WTC11 (cell line): ENCODE measurements around the gene THSD7B. TPM values are rescaled to one million over a fixed set of nuclear protein-coding genes. Genes with fewer than 3 reads are reported as not detected.

Experiments
- ATAC-seq: fragments of 200-7000 bp; cut with Tn5 transposase; 2 replicates; pipeline ENCODE4 v1.10.0; 2021; ENCODE audit warnings: mild to moderate bottlenecking, moderate library complexity
- CTCF ChIA-PET: fragments of 300-600 bp; sonication (Branson Sonifier 250); formaldehyde crosslinking; loops from one replicate; lab custom pipeline; 2021; ENCODE audit warnings: antibody characterized with exemption; lab: Charles Lee
- POLR2A ChIA-PET: fragments of 350-600 bp; sonication (Branson Sonifier 250); formaldehyde crosslinking; loops from one replicate; lab custom pipeline; 2021; ENCODE audit warnings: antibody characterized with exemption; lab: Charles Lee
- DNase-seq: peaks from one replicate; pipeline ENCODE4 v3.0.0; 2021; ENCODE audit warnings: low spot score
- H3K27ac Mint-ChIP-seq: 2 replicates; pipeline ENCODE4 v1.8.0; 2021; ENCODE audit warnings: mixed read lengths
- H3K27me3 Mint-ChIP-seq: 2 replicates; pipeline ENCODE4 v1.8.0; 2021; ENCODE audit warnings: low read depth, mild to moderate bottlenecking, moderate library complexity, mixed read lengths
- H3K36me3 Mint-ChIP-seq: 2 replicates; pipeline ENCODE4 v1.8.0; 2021; ENCODE audit warnings: mixed read lengths
- H3K4me1 Mint-ChIP-seq: 2 replicates; pipeline ENCODE4 v1.8.0; 2022; ENCODE audit warnings: mixed read lengths
- H3K4me3 Mint-ChIP-seq: 2 replicates; pipeline ENCODE4 v1.8.0; 2021; ENCODE audit warnings: mild to moderate bottlenecking, moderate library complexity, mixed read lengths
- H3K9me3 Mint-ChIP-seq: 2 replicates; pipeline ENCODE4 v1.8.0; 2021; ENCODE audit warnings: mixed read lengths
- AFF4 ChIP-seq: sonication (generic); formaldehyde crosslinking; IDR thresholded peaks from 2 replicates; pipeline ENCODE4 v1.8.1; 2023; ENCODE audit warnings: mild to moderate bottlenecking, missing genetic modification reagents, borderline replicate concordance
- ATF3 ChIP-seq: sonication (generic); formaldehyde crosslinking; conservative IDR thresholded peaks from 2 replicates; pipeline ENCODE4 v1.8.1; 2022; ENCODE audit warnings: mild to moderate bottlenecking, missing genetic modification reagents
- CBFB ChIP-seq: sonication (generic); formaldehyde crosslinking; IDR thresholded peaks from 2 replicates; pipeline ENCODE4 v1.8.1; 2022; ENCODE audit warnings: mild to moderate bottlenecking, low read depth, missing genetic modification reagents
- ETV6 ChIP-seq: sonication (generic); formaldehyde crosslinking; IDR thresholded peaks from 2 replicates; pipeline ENCODE4 v1.8.1; 2022; ENCODE audit warnings: mild to moderate bottlenecking, missing genetic modification reagents
- FOXK1 ChIP-seq: sonication (generic); formaldehyde crosslinking; IDR thresholded peaks from 2 replicates; pipeline ENCODE4 v1.8.0; 2022; ENCODE audit warnings: mild to moderate bottlenecking, moderate library complexity, missing genetic modification reagents
- GABPB1 ChIP-seq: sonication (generic); formaldehyde crosslinking; IDR thresholded peaks from 2 replicates; pipeline ENCODE4 v1.8.1; 2023; ENCODE audit warnings: mild to moderate bottlenecking, missing genetic modification reagents
- HMGA2 ChIP-seq: fragments of 250-450 bp; sonication (Bioruptor Pico); IDR thresholded peaks from 2 replicates; pipeline ENCODE4 v1.4.0; 2021; ENCODE audit warnings: mild to moderate bottlenecking, moderate library complexity
- IRF2 ChIP-seq: sonication (generic); formaldehyde crosslinking; IDR thresholded peaks from 2 replicates; pipeline ENCODE4 v1.8.0; 2022; ENCODE audit warnings: low read depth, missing genetic modification reagents, borderline replicate concordance
- JAZF1 ChIP-seq: fragments of 250-450 bp; sonication (Bioruptor Pico); IDR thresholded peaks from 2 replicates; pipeline ENCODE4 v1.9.0; 2021; ENCODE audit warnings: moderate library complexity, mild to moderate bottlenecking, inconsistent platforms
- KAT7 ChIP-seq: sonication (generic); formaldehyde crosslinking; IDR thresholded peaks from 2 replicates; pipeline ENCODE4 v1.8.1; 2023; ENCODE audit warnings: missing genetic modification reagents, mild to moderate bottlenecking, borderline replicate concordance
- NFATC4 ChIP-seq: fragments of 250-450 bp; sonication (Bioruptor Pico); IDR thresholded peaks from 2 replicates; pipeline ENCODE4 v1.9.0; 2021; ENCODE audit warnings: mild to moderate bottlenecking
- PREB ChIP-seq: sonication (generic); formaldehyde crosslinking; IDR thresholded peaks from 2 replicates; pipeline ENCODE4 v1.8.1; 2022; ENCODE audit warnings: mild to moderate bottlenecking, missing genetic modification reagents, moderate library complexity, borderline replicate concordance
- SMAD3 ChIP-seq: sonication (generic); formaldehyde crosslinking; IDR thresholded peaks from 2 replicates; pipeline ENCODE4 v1.8.0; 2022; ENCODE audit warnings: missing genetic modification reagents, mild to moderate bottlenecking, borderline replicate concordance
- SMAD4 ChIP-seq: sonication (generic); formaldehyde crosslinking; IDR thresholded peaks from 2 replicates; pipeline ENCODE4 v1.8.0; 2022; ENCODE audit warnings: mild to moderate bottlenecking, missing genetic modification reagents
- SOX15 ChIP-seq: fragments of 250-450 bp; sonication (Bioruptor Pico); IDR thresholded peaks from 2 replicates; pipeline ENCODE4 v1.9.0; 2021; ENCODE audit warnings: mild to moderate bottlenecking
- TEAD1 ChIP-seq: sonication (generic); formaldehyde crosslinking; IDR thresholded peaks from 2 replicates; pipeline ENCODE4 v1.8.0; 2022; ENCODE audit warnings: mild to moderate bottlenecking, missing genetic modification reagents
- TEAD4 ChIP-seq: sonication (generic); formaldehyde crosslinking; IDR thresholded peaks from 2 replicates; pipeline ENCODE4 v1.8.0; 2022; ENCODE audit warnings: mild to moderate bottlenecking, missing genetic modification reagents
- ZNF219 ChIP-seq: sonication (generic); formaldehyde crosslinking; IDR thresholded peaks from 2 replicates; pipeline ENCODE4 v1.8.0; 2023; ENCODE audit warnings: missing genetic modification reagents, mild to moderate bottlenecking, borderline replicate concordance
- ZNF317 ChIP-seq: sonication (generic); formaldehyde crosslinking; IDR thresholded peaks from 2 replicates; pipeline ENCODE4 v1.8.1; 2023; ENCODE audit warnings: low read depth, mild to moderate bottlenecking, moderate library complexity, missing genetic modification reagents, borderline replicate concordance
- ZNF396 ChIP-seq: fragments of 250-450 bp; sonication (Bioruptor Pico); IDR thresholded peaks from 2 replicates; pipeline ENCODE4 v1.8.0; 2021; ENCODE audit warnings: mild to moderate bottlenecking, moderate library complexity, borderline replicate concordance
- total RNA-seq: library from RNA; stranded (reverse); gene quantifications from 3 replicates; pipeline ENCODE4 v1.2.3, GENCODE V29; 2021
- TF ChIP-seq, protein P1 (sequence below): sonication (generic); formaldehyde crosslinking; IDR thresholded peaks from 2 replicates; pipeline ENCODE4 v1.8.1; 2022; ENCODE audit warnings: low read depth, missing genetic modification reagents, borderline replicate concordance
- TF ChIP-seq, protein P2 (sequence below): fragments of 250-450 bp; sonication (Bioruptor Pico); conservative IDR thresholded peaks from 2 replicates; pipeline ENCODE4 v1.9.0; 2021; ENCODE audit warnings: mild to moderate bottlenecking
- TF ChIP-seq, protein P3 (sequence below): fragments of 250-450 bp; sonication (Bioruptor Pico); IDR thresholded peaks from 2 replicates; pipeline ENCODE4 v1.9.0; 2021; ENCODE audit warnings: mild to moderate bottlenecking
- TF ChIP-seq, protein P4 (sequence below): sonication (generic); formaldehyde crosslinking; IDR thresholded peaks from 2 replicates; pipeline ENCODE4 v1.8.0; 2022; ENCODE audit warnings: mild to moderate bottlenecking, missing genetic modification reagents
- TF ChIP-seq, protein P5 (sequence below): sonication (generic); formaldehyde crosslinking; IDR thresholded peaks from 2 replicates; pipeline ENCODE4 v1.8.1; 2022; ENCODE audit warnings: mild to moderate bottlenecking, moderate library complexity, missing genetic modification reagents

THSD7B gene
- total RNA-seq, 1 experiment from 2014 or later = 2.9 TPM

DNA sequence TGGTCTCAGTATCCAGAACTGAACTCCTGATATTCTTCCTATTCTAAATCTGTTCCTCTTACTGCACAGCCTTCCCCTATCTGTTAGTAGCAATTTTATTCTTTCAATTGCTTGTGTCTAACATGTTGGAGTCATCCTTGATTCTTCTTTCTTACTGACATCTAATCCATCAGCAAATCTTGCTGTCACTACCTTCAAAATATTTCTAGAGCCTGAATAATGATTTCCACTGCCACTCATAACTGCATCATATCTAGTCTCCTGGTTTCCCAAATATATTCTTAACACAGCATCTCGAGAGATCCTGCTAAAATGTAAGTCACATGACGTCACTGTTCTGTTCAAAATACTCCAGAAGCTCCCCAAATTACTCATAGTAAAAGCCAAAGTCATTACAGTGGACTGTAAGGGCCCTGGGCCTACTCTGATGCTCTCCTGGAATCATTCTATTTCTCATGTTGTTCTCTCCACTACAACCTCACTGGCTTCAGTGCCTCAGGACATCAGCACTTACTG is 95.2 kb downstream of the THSD7B start:
- DNase-seq = no peak
- no peaks in the 10 kb centered on the region for H3K4me1 Mint-ChIP-seq
- no peaks in the 10 kb centered on the region for H3K36me3 Mint-ChIP-seq
- ChIA-PET POLR2A (no interaction called here), CTCF (no interaction called here)
- H3K9me3 Mint-ChIP-seq = peaks cover 6% of the 10 kb centered on the region; the same call in 1 of the 2 replicates
- H3K4me3 Mint-ChIP-seq = no peak overlapping the region
- ATAC-seq = no peak
- no peak overlapping the region for H3K27ac Mint-ChIP-seq
- TF ChIP-seq JAZF1 (CRISPR knock-in tag) (no peak), AFF4 (CRISPR knock-in tag) (no peak), SMAD3 (CRISPR knock-in tag) (no peak), NFATC4 (CRISPR knock-in tag) (no peak), FOXK1 (no peak), CBFB (CRISPR knock-in tag) (no peak), SOX15 (no peak), ZNF219 (CRISPR knock-in tag) (no peak), HMGA2 (CRISPR knock-in tag) (no peak), GABPB1 (CRISPR knock-in tag) (no peak), ZNF317 (CRISPR knock-in tag) (no peak), ZNF396 (CRISPR knock-in tag) (no peak), ATF3 (no peak)
- TF ChIP-seq, protein P1, sequence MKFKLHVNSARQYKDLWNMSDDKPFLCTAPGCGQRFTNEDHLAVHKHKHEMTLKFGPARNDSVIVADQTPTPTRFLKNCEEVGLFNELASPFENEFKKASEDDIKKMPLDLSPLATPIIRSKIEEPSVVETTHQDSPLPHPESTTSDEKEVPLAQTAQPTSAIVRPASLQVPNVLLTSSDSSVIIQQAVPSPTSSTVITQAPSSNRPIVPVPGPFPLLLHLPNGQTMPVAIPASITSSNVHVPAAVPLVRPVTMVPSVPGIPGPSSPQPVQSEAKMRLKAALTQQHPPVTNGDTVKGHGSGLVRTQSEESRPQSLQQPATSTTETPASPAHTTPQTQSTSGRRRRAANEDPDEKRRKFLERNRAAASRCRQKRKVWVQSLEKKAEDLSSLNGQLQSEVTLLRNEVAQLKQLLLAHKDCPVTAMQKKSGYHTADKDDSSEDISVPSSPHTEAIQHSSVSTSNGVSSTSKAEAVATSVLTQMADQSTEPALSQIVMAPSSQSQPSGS (CRISPR knock-in tag) = no peak
- TF ChIP-seq, protein P2, sequence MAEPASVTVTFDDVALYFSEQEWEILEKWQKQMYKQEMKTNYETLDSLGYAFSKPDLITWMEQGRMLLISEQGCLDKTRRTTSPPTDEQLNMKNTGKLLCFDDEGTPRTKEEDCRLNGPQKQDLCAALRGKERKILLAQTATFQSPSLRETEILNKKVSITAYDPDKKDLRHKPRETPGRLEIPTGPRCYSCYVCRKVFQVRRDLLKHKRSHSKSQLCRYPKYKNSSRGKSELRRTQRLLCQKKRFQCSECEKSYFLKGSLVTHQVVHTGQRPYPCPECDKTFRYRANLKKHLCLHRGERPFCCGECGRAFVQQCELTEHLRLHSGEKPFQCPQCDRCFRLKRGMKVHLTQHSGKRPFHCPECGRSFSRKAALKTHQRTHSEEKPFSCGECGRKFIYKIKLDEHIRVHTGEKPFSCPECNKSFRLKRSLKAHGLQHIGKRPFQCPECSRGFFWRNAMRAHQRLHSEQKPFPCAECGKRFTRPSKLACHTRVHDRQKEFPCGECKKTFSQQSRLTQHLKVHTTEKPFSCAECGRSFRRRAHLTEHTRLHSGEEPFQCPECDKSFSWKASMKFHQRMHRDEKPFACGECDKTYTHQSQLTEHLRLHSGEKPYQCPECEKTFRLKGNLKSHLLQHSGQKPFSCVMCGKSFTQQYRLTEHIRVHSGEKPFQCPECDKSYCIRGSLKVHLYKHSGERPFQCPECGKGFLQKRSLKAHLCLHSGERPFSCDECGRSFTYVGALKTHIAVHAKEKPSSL (CRISPR knock-in tag) = no peak
- TF ChIP-seq, protein P3, sequence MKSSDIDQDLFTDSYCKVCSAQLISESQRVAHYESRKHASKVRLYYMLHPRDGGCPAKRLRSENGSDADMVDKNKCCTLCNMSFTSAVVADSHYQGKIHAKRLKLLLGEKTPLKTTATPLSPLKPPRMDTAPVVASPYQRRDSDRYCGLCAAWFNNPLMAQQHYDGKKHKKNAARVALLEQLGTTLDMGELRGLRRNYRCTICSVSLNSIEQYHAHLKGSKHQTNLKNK (CRISPR knock-in tag) = no peak
- no peaks in the 10 kb centered on the region for H3K27me3 Mint-ChIP-seq

- POLR2A ChIA-PET = no interaction called here
- no peaks in the 10 kb centered on the region for H3K4me1 Mint-ChIP-seq
- DNase-seq (no peak), ATAC-seq (no peak)
- CTCF ChIA-PET = no interaction called here
- no peak overlapping the region for H3K27ac Mint-ChIP-seq
- H3K27me3 Mint-ChIP-seq = no peaks in the 10 kb centered on the region
- H3K4me3 Mint-ChIP-seq = no peak overlapping the region
- no peaks in the 10 kb centered on the region for H3K36me3 Mint-ChIP-seq
- H3K9me3 Mint-ChIP-seq = no peaks in the 10 kb centered on the region
- TF ChIP-seq, protein P4, sequence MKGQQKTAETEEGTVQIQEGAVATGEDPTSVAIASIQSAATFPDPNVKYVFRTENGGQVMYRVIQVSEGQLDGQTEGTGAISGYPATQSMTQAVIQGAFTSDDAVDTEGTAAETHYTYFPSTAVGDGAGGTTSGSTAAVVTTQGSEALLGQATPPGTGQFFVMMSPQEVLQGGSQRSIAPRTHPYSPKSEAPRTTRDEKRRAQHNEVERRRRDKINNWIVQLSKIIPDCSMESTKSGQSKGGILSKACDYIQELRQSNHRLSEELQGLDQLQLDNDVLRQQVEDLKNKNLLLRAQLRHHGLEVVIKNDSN (CRISPR knock-in tag) = no peak
- no peak for TF ChIP-seq TEAD4 (CRISPR knock-in tag)
- no peak for TF ChIP-seq PREB
- TF ChIP-seq ETV6 (CRISPR knock-in tag) = no peak
- no peak for TF ChIP-seq TEAD1 (CRISPR knock-in tag)
- no peak for TF ChIP-seq IRF2 (CRISPR knock-in tag)
- TF ChIP-seq SMAD4 (CRISPR knock-in tag) = no peak
- TF ChIP-seq, protein P5, sequence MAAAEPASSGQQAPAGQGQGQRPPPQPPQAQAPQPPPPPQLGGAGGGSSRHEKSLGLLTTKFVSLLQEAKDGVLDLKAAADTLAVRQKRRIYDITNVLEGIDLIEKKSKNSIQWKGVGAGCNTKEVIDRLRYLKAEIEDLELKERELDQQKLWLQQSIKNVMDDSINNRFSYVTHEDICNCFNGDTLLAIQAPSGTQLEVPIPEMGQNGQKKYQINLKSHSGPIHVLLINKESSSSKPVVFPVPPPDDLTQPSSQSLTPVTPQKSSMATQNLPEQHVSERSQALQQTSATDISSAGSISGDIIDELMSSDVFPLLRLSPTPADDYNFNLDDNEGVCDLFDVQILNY (CRISPR knock-in tag) = no peak
- no peak for TF ChIP-seq KAT7
- TF ChIP-seq ATF3 = no peak
Measured at GRCh38 chr2:136863468-136863867, 98.1 kb downstream of the THSD7B start.
